22Rv1 (cell line): ENCODE results near the gene TRAPPC11.

Experiments
- CTCF ChIP-seq: fragments of 450-650 bp; IDR thresholded peaks from 2 replicates; pipeline ENCODE4 v1.5.1; 2017; ENCODE audit warnings: mild to moderate bottlenecking
- ZFX ChIP-seq: fragments of 450-650 bp; IDR thresholded peaks from 2 replicates; pipeline ENCODE4 v1.6.1; 2017; ENCODE audit warnings: antibody characterized with exemption, borderline replicate concordance

GRCh38 chr4:183716302-183716701 lies 57.2 kb downstream of the TRAPPC11 start:
- no peak for TF ChIP-seq CTCF
- no peak for TF ChIP-seq ZFX
